Kidney glomerular epithelial cell (primary cell): ENCODE measurements around the gene APCDD1.
"Not testable (repeated sequence)": the region's sequence is repeated elsewhere in the genome, so short reads cannot be mapped to it uniquely, and the experiment has no call there.

Experiments used
- DNase-seq: peaks from one replicate; lab custom pipeline; 2025; lab: John Stamatoyannopoulos, UW

The APCDD1 gene

GRCh38 chr18:10490401-10491165 lies 36.1 kb downstream of the APCDD1 start:
- DNase-seq = no peak

- DNase-seq = no peak
Measured at GRCh38 chr18:10495936-10496335, 41.5 kb downstream of the APCDD1 start.

GRCh38 chr18:10497206-10497749 lies 42.8 kb downstream of the APCDD1 start:
- DNase-seq = no peak

- no peak for DNase-seq
Measured at GRCh38 chr18:10499230-10499629, 44.8 kb downstream of the APCDD1 start.

- no peak for DNase-seq
Measured at GRCh38 chr18:10500038-10500437, 45.6 kb downstream of the APCDD1 start.

GRCh38 chr18:10504723-10505122 lies 50.3 kb downstream of the APCDD1 start:
- DNase-seq = no peak

GRCh38 chr18:10505892-10506291 lies 51.5 kb downstream of the APCDD1 start:
- DNase-seq = not testable (repeated sequence)

- DNase-seq = no peak
Measured at GRCh38 chr18:10508591-10508990, 54.2 kb downstream of the APCDD1 start.

- DNase-seq = no peak
Measured at GRCh38 chr18:10511236-10511635, 56.8 kb downstream of the APCDD1 start.

GRCh38 chr18:10514082-10514481 lies 59.6 kb downstream of the APCDD1 start:
- DNase-seq = no peak

GRCh38 chr18:10514601-10515000 lies 60.2 kb downstream of the APCDD1 start:
- DNase-seq = no peak

- no peak for DNase-seq
Measured at GRCh38 chr18:10515456-10515855, 61.0 kb downstream of the APCDD1 start.

- DNase-seq = no peak
Measured at GRCh38 chr18:10516078-10516477, 61.6 kb downstream of the APCDD1 start.

GRCh38 chr18:10518595-10519255 lies 64.3 kb downstream of the APCDD1 start:
- no peak for DNase-seq

GRCh38 chr18:10519366-10519765 lies 64.9 kb downstream of the APCDD1 start:
- DNase-seq = no peak

GRCh38 chr18:10519999-10520935 lies 65.8 kb downstream of the APCDD1 start:
- DNase-seq = peak; percentile 59

- DNase-seq = no peak
Measured at GRCh38 chr18:10521566-10521965, 67.1 kb downstream of the APCDD1 start.

GRCh38 chr18:10522574-10522973 lies 68.1 kb downstream of the APCDD1 start:
- DNase-seq = no peak

GRCh38 chr18:10523544-10523943 lies 69.1 kb downstream of the APCDD1 start:
- DNase-seq = no peak

- DNase-seq = peak; percentile 92
Measured at GRCh38 chr18:10524507-10525370, 70.3 kb downstream of the APCDD1 start.

- DNase-seq = no peak
Measured at GRCh38 chr18:10525371-10525691, 70.9 kb downstream of the APCDD1 start.
